ENCODE data around the gene TREML2. TPM values are rescaled to one million over a fixed set of nuclear protein-coding genes. Genes with fewer than 3 reads are reported as not detected.

Gene TREML2
- polyA plus RNA-seq, 1 of the 3 experiments (the other 2 are of a cell fraction): not detected

DNA sequence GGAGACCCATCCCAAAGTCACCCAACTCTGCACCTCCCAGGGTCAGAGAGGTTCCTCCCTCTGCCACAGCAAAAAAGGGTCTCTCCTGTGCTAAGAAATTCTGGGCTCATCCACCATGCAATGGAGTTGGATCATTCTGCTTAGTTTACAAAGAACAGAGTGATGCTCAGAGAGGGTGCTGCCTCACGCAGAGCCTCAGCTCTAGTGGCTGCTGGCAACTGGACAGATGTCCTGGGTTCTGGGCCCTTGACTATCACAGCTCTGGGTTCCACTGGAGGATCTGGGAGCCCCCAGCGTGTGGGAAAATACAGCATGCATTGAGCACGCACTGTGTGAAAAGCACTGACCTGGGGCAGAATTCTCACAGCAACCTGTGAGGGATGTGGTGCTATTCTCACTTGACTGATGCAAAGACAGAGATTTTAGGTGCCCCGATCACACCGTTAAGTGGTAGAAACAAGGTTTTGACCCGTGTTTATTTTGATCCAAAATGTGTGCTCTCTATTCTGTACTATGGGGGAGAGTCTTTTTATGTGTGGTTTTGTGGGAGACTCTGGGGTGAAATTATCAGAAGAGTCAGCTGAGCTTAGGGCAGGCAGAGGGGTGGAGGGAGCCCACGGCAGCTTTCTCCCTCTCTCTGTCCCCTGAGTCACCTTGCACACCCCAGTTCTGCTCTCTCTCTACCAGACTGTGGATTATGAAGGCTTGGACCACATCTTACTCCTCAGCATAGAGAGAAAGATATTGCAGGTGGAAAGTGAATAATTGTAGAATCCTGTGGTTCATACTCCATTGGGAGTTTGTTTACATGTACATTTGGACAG, 47.1 kb upstream of the TREML2 start:
- no peak overlapping the region for H3K4me2 ChIP-seq
- POLR2A ChIA-PET: no interaction called here
- no peak for DNase-seq
- H3K4me3 ChIP-seq (ENCODE audit: low read depth in 2 of 2, low read length in 1 of 2): no peak overlapping the region
- 35% methylated on average over 6 of the region's 7 CpGs for WGBS (ENCODE audit: low lambda C conversion rate)
- H3K9ac ChIP-seq: no peak overlapping the region
- no peak overlapping the region for H3K27ac ChIP-seq (ENCODE audit: low read depth in 2 of 2, low read length in 1 of 2)
- no peaks in the 10 kb centered on the region for H3F3A ChIP-seq (replicated peaks; ENCODE audit: insufficient read depth)
- no peaks in the 10 kb centered on the region for H3K79me2 ChIP-seq (ENCODE audit: insufficient read depth)
- no peak overlapping the region for H2AFZ ChIP-seq (ENCODE audit: low read depth)
- no peaks in the 10 kb centered on the region for H3K9me3 ChIP-seq
- no peaks in the 10 kb centered on the region for H4K20me1 ChIP-seq (ENCODE audit: insufficient read depth)
- no peaks in the 10 kb centered on the region for H3K36me3 ChIP-seq (replicated peaks in 1 of 2; ENCODE audit: control insufficient read depth in 1 of 2, insufficient read depth in 2 of 2, low read length in 1 of 2)
- no peaks in the 10 kb centered on the region for H3K4me1 ChIP-seq (ENCODE audit: control insufficient read depth in 1 of 2, insufficient read depth in 2 of 2, low read depth in 1 of 2, low read length in 1 of 2)
- CTCF ChIA-PET: interaction anchor here (0.8 to 1.2 kb wide), 2 partner anchors 67 to 161 kb away, joined by 3 to 4 read pairs; no protein-coding TSS in a partner anchor
- H3K9me2 ChIP-seq: no peaks in the 10 kb centered on the region
- TF ChIP-seq EP300 (IDR thresholded peaks at IDR 0.05; ENCODE audit: borderline replicate concordance in 1 of 2, low read depth in 1 of 2, low read length in 1 of 2): no peak
- TF ChIP-seq, protein P1, sequence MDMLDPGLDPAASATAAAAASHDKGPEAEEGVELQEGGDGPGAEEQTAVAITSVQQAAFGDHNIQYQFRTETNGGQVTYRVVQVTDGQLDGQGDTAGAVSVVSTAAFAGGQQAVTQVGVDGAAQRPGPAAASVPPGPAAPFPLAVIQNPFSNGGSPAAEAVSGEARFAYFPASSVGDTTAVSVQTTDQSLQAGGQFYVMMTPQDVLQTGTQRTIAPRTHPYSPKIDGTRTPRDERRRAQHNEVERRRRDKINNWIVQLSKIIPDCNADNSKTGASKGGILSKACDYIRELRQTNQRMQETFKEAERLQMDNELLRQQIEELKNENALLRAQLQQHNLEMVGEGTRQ (IDR thresholded peaks at IDR 0.05; ENCODE audit: borderline replicate concordance, low read depth, low read length): no peak
- no peak for TF ChIP-seq SIN3A (IDR thresholded peaks at IDR 0.05; ENCODE audit: borderline replicate concordance, low read depth, low read length)
- TF ChIP-seq, protein P2, sequence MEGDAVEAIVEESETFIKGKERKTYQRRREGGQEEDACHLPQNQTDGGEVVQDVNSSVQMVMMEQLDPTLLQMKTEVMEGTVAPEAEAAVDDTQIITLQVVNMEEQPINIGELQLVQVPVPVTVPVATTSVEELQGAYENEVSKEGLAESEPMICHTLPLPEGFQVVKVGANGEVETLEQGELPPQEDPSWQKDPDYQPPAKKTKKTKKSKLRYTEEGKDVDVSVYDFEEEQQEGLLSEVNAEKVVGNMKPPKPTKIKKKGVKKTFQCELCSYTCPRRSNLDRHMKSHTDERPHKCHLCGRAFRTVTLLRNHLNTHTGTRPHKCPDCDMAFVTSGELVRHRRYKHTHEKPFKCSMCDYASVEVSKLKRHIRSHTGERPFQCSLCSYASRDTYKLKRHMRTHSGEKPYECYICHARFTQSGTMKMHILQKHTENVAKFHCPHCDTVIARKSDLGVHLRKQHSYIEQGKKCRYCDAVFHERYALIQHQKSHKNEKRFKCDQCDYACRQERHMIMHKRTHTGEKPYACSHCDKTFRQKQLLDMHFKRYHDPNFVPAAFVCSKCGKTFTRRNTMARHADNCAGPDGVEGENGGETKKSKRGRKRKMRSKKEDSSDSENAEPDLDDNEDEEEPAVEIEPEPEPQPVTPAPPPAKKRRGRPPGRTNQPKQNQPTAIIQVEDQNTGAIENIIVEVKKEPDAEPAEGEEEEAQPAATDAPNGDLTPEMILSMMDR (IDR thresholded peaks at IDR 0.05): no peak
- TF ChIP-seq MEF2A (IDR thresholded peaks at IDR 0.05; ENCODE audit: borderline replicate concordance, low read depth): no peak
- TF ChIP-seq TAF1 (IDR thresholded peaks at IDR 0.05; ENCODE audit: borderline replicate concordance, low read depth, low read length): no peak
- no peak for TF ChIP-seq FOXM1 (IDR thresholded peaks at IDR 0.05; ENCODE audit: low read depth)
- no peak for TF ChIP-seq TCF12 (IDR thresholded peaks at IDR 0.05)
- no peak for TF ChIP-seq JUND (IDR thresholded peaks at IDR 0.05)
- TF ChIP-seq CHD2 (IDR thresholded peaks at IDR 0.05; ENCODE audit: low read length, partially characterized antibody): no peak
- TF ChIP-seq YY1 (IDR thresholded peaks at IDR 0.05; ENCODE audit: low read depth): no peak
- TF ChIP-seq NFIC (IDR thresholded peaks at IDR 0.05; ENCODE audit: borderline replicate concordance): no peak
- TF ChIP-seq, protein P3, sequence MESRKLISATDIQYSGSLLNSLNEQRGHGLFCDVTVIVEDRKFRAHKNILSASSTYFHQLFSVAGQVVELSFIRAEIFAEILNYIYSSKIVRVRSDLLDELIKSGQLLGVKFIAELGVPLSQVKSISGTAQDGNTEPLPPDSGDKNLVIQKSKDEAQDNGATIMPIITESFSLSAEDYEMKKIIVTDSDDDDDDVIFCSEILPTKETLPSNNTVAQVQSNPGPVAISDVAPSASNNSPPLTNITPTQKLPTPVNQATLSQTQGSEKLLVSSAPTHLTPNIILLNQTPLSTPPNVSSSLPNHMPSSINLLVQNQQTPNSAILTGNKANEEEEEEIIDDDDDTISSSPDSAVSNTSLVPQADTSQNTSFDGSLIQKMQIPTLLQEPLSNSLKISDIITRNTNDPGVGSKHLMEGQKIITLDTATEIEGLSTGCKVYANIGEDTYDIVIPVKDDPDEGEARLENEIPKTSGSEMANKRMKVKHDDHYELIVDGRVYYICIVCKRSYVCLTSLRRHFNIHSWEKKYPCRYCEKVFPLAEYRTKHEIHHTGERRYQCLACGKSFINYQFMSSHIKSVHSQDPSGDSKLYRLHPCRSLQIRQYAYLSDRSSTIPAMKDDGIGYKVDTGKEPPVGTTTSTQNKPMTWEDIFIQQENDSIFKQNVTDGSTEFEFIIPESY (IDR thresholded peaks at IDR 0.05; ENCODE audit: borderline replicate concordance, low read depth): no peak
- TF ChIP-seq NRF1 (IDR thresholded peaks at IDR 0.05; ENCODE audit: low read depth, low read length): no peak
- no peak for TF ChIP-seq ELF1 (IDR thresholded peaks at IDR 0.05)
- TF ChIP-seq, protein P4, sequence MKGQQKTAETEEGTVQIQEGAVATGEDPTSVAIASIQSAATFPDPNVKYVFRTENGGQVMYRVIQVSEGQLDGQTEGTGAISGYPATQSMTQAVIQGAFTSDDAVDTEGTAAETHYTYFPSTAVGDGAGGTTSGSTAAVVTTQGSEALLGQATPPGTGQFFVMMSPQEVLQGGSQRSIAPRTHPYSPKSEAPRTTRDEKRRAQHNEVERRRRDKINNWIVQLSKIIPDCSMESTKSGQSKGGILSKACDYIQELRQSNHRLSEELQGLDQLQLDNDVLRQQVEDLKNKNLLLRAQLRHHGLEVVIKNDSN (IDR thresholded peaks at IDR 0.05; ENCODE audit: borderline replicate concordance, low read depth): no peak
- no peak for TF ChIP-seq GABPA (IDR thresholded peaks at IDR 0.05; ENCODE audit: low read depth)
- TF ChIP-seq MXI1 (IDR thresholded peaks at IDR 0.05; ENCODE audit: low read depth, low read length): no peak
- no peak for TF ChIP-seq RFX5 (IDR thresholded peaks at IDR 0.05; ENCODE audit: low read length)
- no peaks in the 10 kb centered on the region; the same call in 1 of the 2 replicates for H3K27me3 ChIP-seq (ENCODE audit: insufficient read depth)
